Sigmoid colon (tissue), 7 donors: ENCODE measurements around the gene DYRK1A. TPM values are rescaled to one million over a fixed set of nuclear protein-coding genes. Genes with fewer than 3 reads are reported as not detected.

Source experiments
- polyA plus RNA-seq, 3 donors: library from polyadenylated mRNA; stranded (reverse); fragments of 200-250 nt; gene quantifications; one replicate each; pipeline ENCODE4 v1.2.3, GENCODE V29; 2013
- total RNA-seq, 4 donors: library from RNA; depleted of rRNA; stranded (reverse); fragments of >200 nt; gene quantifications; one replicate each; pipeline ENCODE4 v1.1.0, GENCODE V29; 2016
- donor health status: healthy with polysubstance abuse.
- donor health status: Bipolar disorder and iron deficiency.
- donor health status: healthy.

Gene DYRK1A
- total and polyA plus RNA-seq, 7 donors: 11.4 to 74.1 (median 62.9) TPM

Other genes starting within 250 kb of the DYRK1A start
- 10 to 100 TPM; 47.1 to 71.7 (median 55.8) TPM for gene VPS26C, start 99.4 kb upstream of the DYRK1A start, total RNA-seq
- 10 to 100 TPM; 34.2 to 71.2 (median 39.0) TPM for gene VPS26C, start 99.4 kb upstream of the DYRK1A start, polyA plus RNA-seq